ENCODE results near the gene OR8B8. TPM values are rescaled to one million over a fixed set of nuclear protein-coding genes. Genes with fewer than 3 reads are reported as not detected.
"Not testable (repeated sequence)": the region's sequence is repeated elsewhere in the genome, so short reads cannot be mapped to it uniquely, and the experiment has no call there.

Gene OR8B8
- total RNA-seq, 1 experiment from 2014 or later: not detected

DNA sequence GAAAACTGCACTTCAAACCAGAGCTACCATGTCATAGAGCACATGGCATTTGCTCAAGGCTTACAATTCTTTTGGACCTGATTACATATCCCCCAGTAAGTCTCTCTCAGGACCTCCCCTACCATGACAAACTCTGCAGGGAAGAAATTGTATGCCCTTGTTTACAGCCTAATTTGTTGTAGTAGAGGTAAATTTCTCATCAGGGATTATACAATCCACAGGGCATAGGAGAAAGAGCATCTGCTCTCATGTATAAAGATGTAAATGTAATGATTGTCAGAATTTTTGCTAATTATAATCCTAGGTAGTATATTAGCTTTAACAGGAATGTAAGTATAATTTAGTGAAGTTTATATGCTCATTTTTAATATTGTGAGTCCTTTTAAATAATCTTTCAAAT is 46.6 kb downstream of the OR8B8 start, which contains the start of gene OR8B3:
TSS of gene OR8B3 (minus strand) at position 101 of the 400 bp plus-strand sequence. CDS start 1,673 bp downstream, outside the sequence.
- ChIA-PET RAD21 (ENCODE audit: low non-redundant PET in 1 of 2, low total read pairs in 2 of 2, uncharacterized antibody in 2 of 2, unreplicated experiment in 2 of 2) (no interaction called here), CTCF (no interaction called here), POLR2A (no interaction called here)
- intact Hi-C loops (cut with micrococcal nuclease): no loop called here
- no peak within 1 kb of the TSS for H3K9ac ChIP-seq (ENCODE audit: low read length)
- no peak within 1 kb of the TSS for H3K4me2 ChIP-seq (ENCODE audit: low read length)
- H3K9me2 ChIP-seq (ENCODE audit: insufficient read depth): no peaks in the 10 kb centered on the region
- ATAC-seq: no peak
- TF ChIP-seq ZFX (IDR thresholded peaks at IDR 0.05): no peak
- no peak for TF ChIP-seq SP1 (IDR thresholded peaks at IDR 0.05; ENCODE audit: low read depth)
- TF ChIP-seq MAX (IDR thresholded peaks at IDR 0.05): no peak
- TF ChIP-seq CBX3 (IDR thresholded peaks at IDR 0.05; ENCODE audit: low read depth): no peak
- no peak for TF ChIP-seq FOSL1 (IDR thresholded peaks at IDR 0.05; ENCODE audit: low read depth)
- no peak for TF ChIP-seq ATF3 (IDR thresholded peaks at IDR 0.05)
- TF ChIP-seq EZH2 (IDR thresholded peaks at IDR 0.05): no peak
- no peak for TF ChIP-seq SRF (IDR thresholded peaks at IDR 0.05; ENCODE audit: low read depth)
- no peak for TF ChIP-seq RAD21 (IDR thresholded peaks at IDR 0.05; ENCODE audit: low read depth)
- TF ChIP-seq CTCF (IDR thresholded peaks at IDR 0.05 in 2 of 3, conservative IDR thresholded peaks at IDR 0.05 in 1 of 3; ENCODE audit: borderline replicate concordance in 1 of 3, insufficient read depth in 1 of 3, low read depth in 2 of 3, low read length in 2 of 3): no peak
- no peak for TF ChIP-seq EGR1 (IDR thresholded peaks at IDR 0.05; ENCODE audit: low read depth)
- no peak for TF ChIP-seq TCF7L2 (IDR thresholded peaks at IDR 0.05; ENCODE audit: borderline replicate concordance, extremely low read depth, insufficient read depth, insufficient read length)
- no peak for TF ChIP-seq EZH2phosphoT487 (IDR thresholded peaks at IDR 0.05; ENCODE audit: borderline replicate concordance)
- TF ChIP-seq ZNF274 (IDR thresholded peaks at IDR 0.05; ENCODE audit: low read depth, low read length): no peak
- no peak for TF ChIP-seq JUND (IDR thresholded peaks at IDR 0.05)
- no peak for TF ChIP-seq SIN3A (IDR thresholded peaks at IDR 0.05; ENCODE audit: low read depth)
- no peak for TF ChIP-seq REST (IDR thresholded peaks at IDR 0.05; ENCODE audit: low read depth)
- TF ChIP-seq POLR2AphosphoS5 (IDR thresholded peaks at IDR 0.05; ENCODE audit: low read depth, low read length): no peak
- TF ChIP-seq CEBPB (IDR thresholded peaks at IDR 0.05; ENCODE audit: low read depth): no peak
- no peaks in the 10 kb centered on the region for H3K27me3 ChIP-seq (ENCODE audit: insufficient read depth, low read length)
- H3K27ac ChIP-seq (ENCODE audit: low read depth, low read length): no peak within 1 kb of the TSS
- no peak for DNase-seq (ENCODE audit: low read depth, low spot score)
- H3K9me3 ChIP-seq (ENCODE audit: control insufficient read depth in 1 of 2, insufficient read depth in 1 of 2, low read depth in 1 of 2, low read length in 2 of 2): no peaks in the 10 kb centered on the region
- H3K36me3 ChIP-seq (ENCODE audit: control insufficient read depth in 1 of 2, insufficient read depth in 2 of 2, low read length in 2 of 2): no peaks in the 10 kb centered on the region
- H4K20me1 ChIP-seq (ENCODE audit: insufficient read depth): no peaks in the 10 kb centered on the region
- H2AFZ ChIP-seq (ENCODE audit: low read depth, low read length, poor library complexity, severe bottlenecking): no peak within 1 kb of the TSS
- H3K4me3 ChIP-seq (replicated peaks in 1 of 2; ENCODE audit: low read depth in 1 of 2, low read length in 2 of 2): no peak within 1 kb of the TSS
- H3K4me1 ChIP-seq (ENCODE audit: control insufficient read depth in 1 of 2, insufficient read depth in 2 of 2, low read length in 2 of 2): no peaks in the 10 kb centered on the region
- no TSS peak for BruUV-seq (replicated peaks)
- H3K79me2 ChIP-seq (ENCODE audit: insufficient read depth, low read length): no peaks in the 10 kb centered on the region

DNA sequence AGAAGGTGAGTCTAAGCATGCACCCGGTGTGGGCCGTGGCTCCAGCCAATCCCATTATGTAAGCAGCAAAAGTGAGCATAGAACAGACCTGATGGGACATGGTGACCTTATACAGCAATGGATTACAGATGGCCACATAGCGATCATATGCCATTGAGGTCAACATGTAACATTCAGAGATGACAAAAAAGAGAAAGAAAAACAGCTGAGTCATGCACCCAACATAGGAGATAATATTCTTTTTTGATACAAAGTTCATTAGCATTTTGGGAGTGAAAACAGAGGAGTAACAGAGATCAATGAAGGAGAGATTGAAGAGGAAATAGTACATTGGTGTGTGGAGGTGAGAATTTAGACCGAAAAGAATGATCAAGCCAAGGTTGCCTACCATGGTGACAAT is 48.6 kb downstream of the OR8B8 start:
- H3K4me1 ChIP-seq (ENCODE audit: control insufficient read depth in 1 of 2, insufficient read depth in 2 of 2, low read length in 2 of 2); BruUV-seq (replicated peaks); ATAC-seq; H3K27me3 ChIP-seq (ENCODE audit: insufficient read depth, low read length); H3K36me3 ChIP-seq (ENCODE audit: control insufficient read depth in 1 of 2, insufficient read depth in 2 of 2, low read length in 2 of 2); H2AFZ ChIP-seq (ENCODE audit: low read depth, low read length, poor library complexity, severe bottlenecking); H3K9me2 ChIP-seq (ENCODE audit: insufficient read depth); H3K4me2 ChIP-seq (ENCODE audit: low read length); H4K20me1 ChIP-seq (ENCODE audit: insufficient read depth); H3K27ac ChIP-seq (ENCODE audit: low read depth, low read length); POLR2A ChIA-PET; H3K4me3 ChIP-seq (replicated peaks in 1 of 2; ENCODE audit: low read depth in 1 of 2, low read length in 2 of 2); H3K9me3 ChIP-seq (ENCODE audit: control insufficient read depth in 1 of 2, insufficient read depth in 1 of 2, low read depth in 1 of 2, low read length in 2 of 2); H3K79me2 ChIP-seq (ENCODE audit: insufficient read depth, low read length); H3K9ac ChIP-seq (ENCODE audit: low read length); DNase-seq (ENCODE audit: low read depth, low spot score); CTCF ChIA-PET; intact Hi-C loops (cut with micrococcal nuclease); RAD21 ChIA-PET (ENCODE audit: low non-redundant PET in 1 of 2, low total read pairs in 2 of 2, uncharacterized antibody in 2 of 2, unreplicated experiment in 2 of 2): not testable (repeated sequence)

All from HCT116 (cell line).